ENCODE measurements around the gene ATP4B.

GRCh38 chr13:113654591-113655345, 3.2 kb downstream of the ATP4B start:
- TF ChIP-seq TCF12 (IDR thresholded peaks at IDR 0.05; ENCODE audit: low read depth, low read length) = no peak
- TF ChIP-seq, protein P1, sequence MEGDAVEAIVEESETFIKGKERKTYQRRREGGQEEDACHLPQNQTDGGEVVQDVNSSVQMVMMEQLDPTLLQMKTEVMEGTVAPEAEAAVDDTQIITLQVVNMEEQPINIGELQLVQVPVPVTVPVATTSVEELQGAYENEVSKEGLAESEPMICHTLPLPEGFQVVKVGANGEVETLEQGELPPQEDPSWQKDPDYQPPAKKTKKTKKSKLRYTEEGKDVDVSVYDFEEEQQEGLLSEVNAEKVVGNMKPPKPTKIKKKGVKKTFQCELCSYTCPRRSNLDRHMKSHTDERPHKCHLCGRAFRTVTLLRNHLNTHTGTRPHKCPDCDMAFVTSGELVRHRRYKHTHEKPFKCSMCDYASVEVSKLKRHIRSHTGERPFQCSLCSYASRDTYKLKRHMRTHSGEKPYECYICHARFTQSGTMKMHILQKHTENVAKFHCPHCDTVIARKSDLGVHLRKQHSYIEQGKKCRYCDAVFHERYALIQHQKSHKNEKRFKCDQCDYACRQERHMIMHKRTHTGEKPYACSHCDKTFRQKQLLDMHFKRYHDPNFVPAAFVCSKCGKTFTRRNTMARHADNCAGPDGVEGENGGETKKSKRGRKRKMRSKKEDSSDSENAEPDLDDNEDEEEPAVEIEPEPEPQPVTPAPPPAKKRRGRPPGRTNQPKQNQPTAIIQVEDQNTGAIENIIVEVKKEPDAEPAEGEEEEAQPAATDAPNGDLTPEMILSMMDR (IDR thresholded peaks at IDR 0.05; ENCODE audit: control extremely low read depth in 1 of 3, insufficient read depth in 1 of 3, low read depth in 1 of 3, low read length in 3 of 3) = no peak
- TF ChIP-seq USF2 (IDR thresholded peaks at IDR 0.05; ENCODE audit: low read length) = no peak
- TF ChIP-seq BRCA1 (IDR thresholded peaks at IDR 0.05; ENCODE audit: low read depth, low read length) = no peak
- no peak for TF ChIP-seq SIN3A (conservative IDR thresholded peaks at IDR 0.05 in 1 of 2, IDR thresholded peaks at IDR 0.05 in 1 of 2; ENCODE audit: low read depth in 1 of 2, low read length in 2 of 2)
- no peak for TF ChIP-seq POLR2A (IDR thresholded peaks at IDR 0.05; ENCODE audit: control extremely low read depth in 1 of 2, low read depth in 2 of 2, low read length in 2 of 2)
- no peak for TF ChIP-seq POLR2AphosphoS5 (IDR thresholded peaks at IDR 0.05; ENCODE audit: low read depth, low read length)
- TF ChIP-seq SP1 (IDR thresholded peaks at IDR 0.05; ENCODE audit: low read depth, low read length) = no peak
- TF ChIP-seq ZNF274 (IDR thresholded peaks at IDR 0.05; ENCODE audit: borderline replicate concordance, extremely low read depth, low read length) = no peak
- no peak for TF ChIP-seq EP300 (IDR thresholded peaks at IDR 0.05; ENCODE audit: borderline replicate concordance in 1 of 2, low read depth in 2 of 2, low read length in 2 of 2)
- no peak for TF ChIP-seq YY1 (IDR thresholded peaks at IDR 0.05; ENCODE audit: low read depth, low read length)

All from H1 (cell line).